Measurements from ENCODE around the gene ATL3.
A peak's percentile ranks its signal among the peaks of the same experiment; 100 is the strongest.
"Not testable (repeated sequence)": the region's sequence is repeated elsewhere in the genome, so short reads cannot be mapped to it uniquely, and the experiment has no call there.

ATL3 gene

DNA sequence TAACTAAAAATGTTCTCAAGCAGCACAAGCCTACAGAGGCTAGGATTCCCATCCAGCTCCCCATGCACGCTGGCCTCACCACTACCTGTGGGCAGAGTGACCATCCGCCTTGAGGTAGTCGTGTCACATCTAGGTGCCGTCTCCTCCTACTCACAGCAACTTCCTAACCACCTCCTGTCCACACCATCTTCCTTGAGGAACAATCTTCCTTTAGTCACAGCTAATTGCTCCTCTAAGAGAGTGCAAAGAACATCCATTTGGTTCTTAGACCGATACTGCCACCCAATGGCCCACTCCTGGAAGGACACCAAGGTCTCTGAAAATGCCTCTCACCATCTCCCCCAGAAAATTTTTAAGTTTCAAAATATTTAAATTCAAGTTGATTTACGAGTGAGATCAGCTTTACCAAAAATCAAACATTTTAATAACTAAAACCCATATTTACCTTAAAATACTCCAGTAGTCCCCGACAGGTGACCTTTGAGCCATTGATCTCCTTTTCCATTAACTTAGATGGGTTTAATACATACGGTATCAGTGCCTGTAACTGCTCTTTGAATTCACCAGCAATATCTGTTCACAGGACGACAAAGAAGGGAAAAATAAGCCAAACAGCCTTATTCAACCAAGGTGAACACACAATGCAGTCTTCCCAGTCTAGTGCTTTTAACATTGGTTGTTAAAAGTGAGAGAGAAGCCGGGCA lies 35.3 kb downstream of the ATL3 start:
- peak; percentile 52 to 92 (median 80) for DNase-seq
- intact Hi-C loops (cut with DNase I), result loop anchor here (5.0 kb wide), 2 partner anchors 144 to 159 kb away; partner anchors contain the start of gene PLAAT5

DNA sequence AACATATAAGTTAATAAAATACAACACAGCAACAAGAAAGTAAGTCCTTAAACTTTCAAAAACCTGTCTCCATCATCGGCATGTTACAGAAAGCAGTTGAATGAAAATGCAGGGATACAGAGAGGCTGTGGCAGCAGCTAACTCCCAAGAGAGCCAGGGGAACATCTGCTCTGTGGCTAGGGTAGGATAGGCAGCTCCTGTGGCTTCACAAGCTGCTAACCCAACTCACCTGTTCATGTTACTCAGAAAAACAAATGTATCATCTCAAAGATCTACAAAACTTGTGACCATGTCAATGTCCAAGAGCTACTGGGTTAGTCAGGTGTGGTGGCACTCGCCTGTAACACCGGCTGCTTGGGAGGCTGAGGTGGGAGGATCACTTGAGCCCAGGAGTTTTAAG lies 41.8 kb downstream of the ATL3 start:
- intact Hi-C loops (cut with DNase I), result no loop called here
- DNase-seq, result no peak

- no peak for DNase-seq
- intact Hi-C loops (cut with DNase I), result no loop called here
Observed at GRCh38 chr11:63623513-63624140, 47.5 kb downstream of the ATL3 start.

DNA sequence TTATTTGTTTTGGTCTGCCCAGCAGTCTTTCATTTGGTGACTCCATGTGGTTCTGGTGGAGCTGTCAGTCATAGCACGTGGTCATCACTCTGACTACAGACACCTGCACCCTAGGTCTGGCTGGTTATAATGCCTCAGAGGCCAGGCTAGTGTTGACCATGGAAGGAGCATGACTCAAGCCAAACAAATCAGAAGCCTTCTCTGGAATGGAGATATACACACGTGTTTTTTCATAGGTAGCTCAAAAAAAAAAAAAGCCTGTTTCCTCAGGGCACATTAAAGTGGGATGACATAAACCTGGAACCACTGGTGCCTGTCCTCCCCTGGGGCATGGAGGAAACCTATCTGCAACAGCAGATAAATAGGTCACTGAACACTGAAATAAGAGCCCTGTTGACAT lies 48.9 kb downstream of the ATL3 start:
- intact Hi-C loops (cut with DNase I), result no loop called here

DNA sequence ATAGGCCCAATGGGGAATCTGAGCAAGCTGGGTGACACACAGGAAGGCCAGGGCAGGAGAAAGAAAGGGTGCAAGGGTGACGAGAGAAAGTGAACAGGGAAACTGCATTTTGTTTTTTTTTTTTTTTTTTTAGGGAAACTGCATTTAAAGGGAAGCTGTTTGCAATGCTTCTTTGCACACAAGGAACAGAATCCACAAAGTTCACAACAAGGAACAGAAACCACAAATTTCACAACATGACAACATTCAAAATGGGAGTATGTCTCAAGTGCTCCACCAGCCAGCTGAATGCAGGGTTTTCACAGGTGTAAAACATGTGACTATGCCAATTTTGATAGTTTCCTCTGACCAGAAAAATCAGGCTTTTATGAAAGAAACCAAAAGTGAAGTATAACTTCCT lies 50.1 kb downstream of the ATL3 start:
- intact Hi-C loops (cut with DNase I), result no loop called here
- peak in 1 of 42 donors; percentile 36 for DNase-seq

More for the DNA sequence above, 48.9 kb downstream of the ATL3 start:
- DNase-seq, result peak in 1 of 42 donors; percentile 22

GRCh38 chr11:63619967-63620366 lies 51.2 kb downstream of the ATL3 start:
- DNase-seq, result peak in 1 of 42 donors; percentile 16
- intact Hi-C loops (cut with DNase I), result no loop called here

DNA sequence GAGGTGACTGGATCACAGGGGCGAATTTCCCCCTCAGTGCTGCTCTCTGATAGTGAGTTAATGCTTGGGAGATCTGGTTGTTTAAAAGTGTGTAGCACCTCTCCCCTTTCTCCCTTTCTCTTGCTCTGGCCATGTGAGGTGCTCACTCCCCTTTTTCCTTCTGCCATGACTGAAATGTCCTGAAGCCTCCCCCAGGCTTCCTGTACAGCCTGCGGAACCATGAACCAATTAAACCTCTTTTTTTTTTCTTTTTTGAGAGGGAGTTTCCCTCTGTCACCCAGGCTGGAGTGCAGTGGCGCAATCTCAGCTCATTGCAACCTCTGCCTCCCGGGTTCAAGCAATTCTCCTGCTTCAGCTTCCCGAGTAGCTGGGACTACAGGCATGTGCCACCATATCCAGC lies 53.5 kb downstream of the ATL3 start:
- intact Hi-C loops (cut with DNase I), result not testable (repeated sequence)
- peak in 1 of 42 donors; percentile 17 for DNase-seq

DNA sequence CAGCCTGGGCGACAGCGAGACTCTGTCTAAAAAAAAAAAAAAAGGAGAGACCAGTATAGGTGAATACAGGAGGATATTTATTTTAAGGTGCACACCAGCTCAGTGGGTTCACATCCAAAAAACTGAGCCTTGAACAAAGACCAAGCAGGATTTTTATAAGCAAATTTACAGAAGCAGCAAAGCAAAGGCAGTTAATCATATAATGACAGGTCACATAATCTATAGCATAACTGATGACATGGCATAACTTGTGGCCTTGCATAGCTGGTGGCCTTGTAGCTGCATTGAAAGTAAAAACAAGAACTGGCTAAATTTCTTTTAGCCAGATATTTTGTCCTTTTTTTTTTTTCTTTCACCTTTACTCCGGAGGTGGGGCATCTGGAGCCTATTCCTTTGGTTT lies 54.2 kb downstream of the ATL3 start:
- DNase-seq, result no peak
- intact Hi-C loops (cut with DNase I), result no loop called here

- intact Hi-C loops (cut with DNase I), result no loop called here
- DNase-seq, result peak; percentile 66 to 93 (median 86)
Observed at GRCh38 chr11:63614136-63614671, 57.0 kb downstream of the ATL3 start, which contains the start of gene PLAAT3. Gene PLAAT3 (minus strand): TSS chr11:63614433. CDS start chr11:63614014, 419 bp downstream.

- DNase-seq, result peak; percentile 63 to 95 (median 85)
- intact Hi-C loops (cut with DNase I), result no loop called here
Observed at GRCh38 chr11:63613517-63614135, 57.5 kb downstream of the ATL3 start.

GRCh38 chr11:63612181-63612580 lies 59.0 kb downstream of the ATL3 start:
- intact Hi-C loops (cut with DNase I), result no loop called here
- DNase-seq, result peak in 2 of 42 donors; percentile 0 to 1

- intact Hi-C loops (cut with DNase I), result no loop called here
- DNase-seq, result peak in 1 of 42 donors; percentile 0
Observed at GRCh38 chr11:63611395-63611747, 59.8 kb downstream of the ATL3 start.

- intact Hi-C loops (cut with DNase I), result no loop called here
- DNase-seq, result peak in 34 of 42 donors; percentile 22 to 84 (median 54)
Observed at GRCh38 chr11:63610604-63611394, 60.4 kb downstream of the ATL3 start.

GRCh38 chr11:63609971-63610580 lies 61.1 kb downstream of the ATL3 start:
- intact Hi-C loops (cut with DNase I), result no loop called here
- peak in 9 of 42 donors; percentile 11 to 58 (median 35) for DNase-seq

- peak in 36 of 42 donors; percentile 24 to 80 (median 49) for DNase-seq
- intact Hi-C loops (cut with DNase I), result no loop called here
Observed at GRCh38 chr11:63609536-63609935, 61.6 kb downstream of the ATL3 start.

GRCh38 chr11:63608353-63609345 lies 62.5 kb downstream of the ATL3 start:
- DNase-seq, result peak in 9 of 42 donors; percentile 0 to 32 (median 13)

DNA sequence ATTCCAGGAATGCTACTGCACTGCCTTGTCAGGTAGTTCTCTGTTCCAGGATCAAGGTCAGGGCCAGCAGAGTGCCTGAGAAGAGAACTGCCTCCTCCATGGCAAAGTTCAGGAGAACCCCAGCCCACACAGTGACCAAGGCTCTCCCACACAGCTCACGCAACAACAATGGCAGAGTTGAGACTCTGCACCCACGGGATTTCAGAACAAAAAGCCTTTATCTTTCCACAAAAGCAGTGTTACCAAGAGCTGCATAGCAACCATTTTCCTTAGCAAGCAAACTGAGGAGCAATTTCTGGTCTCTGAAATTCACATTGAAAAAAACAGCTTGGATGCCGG lies 68.0 kb downstream of the ATL3 start:
- intact Hi-C loops (cut with DNase I), result no loop called here
- peak; percentile 46 to 92 (median 77) for DNase-seq

More at GRCh38 chr11:63608353-63609345, 62.5 kb downstream of the ATL3 start:
- intact Hi-C loops (cut with DNase I), result no loop called here
